NCI-H82 (cell line): ENCODE results near the gene SPTA1.

Source experiments
- DNase-seq: peaks from one replicate; lab custom pipeline; 2025; lab: John Stamatoyannopoulos, UW

The SPTA1 gene

GRCh38 chr1:158570480-158570879, 116.0 kb downstream of the SPTA1 start, which contains the start of gene OR6P1:
Gene OR6P1 (minus strand): TSS chr1:158570580. CDS start chr1:158563604, 6,976 bp downstream.
- no peak for DNase-seq

- DNase-seq, result no peak
Measured at GRCh38 chr1:158564608-158565007, 121.9 kb downstream of the SPTA1 start.

- DNase-seq, result no peak
Measured at GRCh38 chr1:158563853-158564252, 122.7 kb downstream of the SPTA1 start.
